SU-DHL-6 (cell line): ENCODE results near the gene CCNYL1.

Experiments used
- H2AFZ ChIP-seq: fragments of 200-600 bp; sonication (generic); 2 replicates; pipeline ENCODE4 v1.6.1; 2014; ENCODE audit warnings: low read depth, mild to moderate bottlenecking, moderate library complexity, mixed read lengths, antibody characterized with exemption, low read length; ENCODE audit not compliant: severe bottlenecking
- H3F3A ChIP-seq: fragments of 200-600 bp; shearing (Covaris generic); 2 replicates; pipeline ENCODE4 v1.6.0; 2016; ENCODE audit warnings: antibody characterized with exemption, mild to moderate bottlenecking; ENCODE audit not compliant: insufficient read depth
- H3K27ac ChIP-seq: fragments of 200-600 bp; sonication (generic); 2 replicates; pipeline ENCODE4 v1.5.1; 2016; ENCODE audit warnings: low read depth, mild to moderate bottlenecking, low read length, moderate library complexity, mixed read lengths
- H3K27me3 ChIP-seq: fragments of 200-600 bp; sonication (generic), shearing (Covaris generic); 2 replicates; pipeline ENCODE4 v1.6.0; 2014; ENCODE audit warnings: mild to moderate bottlenecking, low read length
- H3K36me3 ChIP-seq: fragments of 200-600 bp; sonication (generic); 2 replicates; pipeline ENCODE4 v1.6.1; 2014; ENCODE audit warnings: mild to moderate bottlenecking, low read length, mixed read lengths
- H3K4me2 ChIP-seq: fragments of 300-600, 200-600 bp; shearing (Covaris generic), sonication (generic); 2 replicates; pipeline ENCODE4 v1.6.0; 2014; ENCODE audit warnings: low read length, low read depth, mild to moderate bottlenecking; ENCODE audit not compliant: poor library complexity, severe bottlenecking
- H3K4me3 ChIP-seq: fragments of 200-600 bp; sonication (generic); 2 replicates; pipeline ENCODE4 v1.5.1; 2014; ENCODE audit warnings: antibody characterized with exemption, low read length, mild to moderate bottlenecking, mixed read lengths; ENCODE audit not compliant: insufficient read depth, poor library complexity, severe bottlenecking
- H3K79me2 ChIP-seq: fragments of 200-600 bp; sonication (generic); 2 replicates; pipeline ENCODE4 v1.6.1; 2014; ENCODE audit warnings: mild to moderate bottlenecking, low read length, moderate library complexity; ENCODE audit not compliant: insufficient read depth
- H3K9ac ChIP-seq: fragments of 200-600 bp; sonication (generic); 2 replicates; pipeline ENCODE4 v1.7.0; 2014; ENCODE audit warnings: mild to moderate bottlenecking, low read length
- H3K9me2 ChIP-seq: fragments of 200-600 bp; sonication (generic); replicated peaks from 2 replicates; pipeline ENCODE4 v1.6.1; 2014; ENCODE audit warnings: low read length; ENCODE audit not compliant: insufficient read depth
- H3K9me3 ChIP-seq: fragments of 200-600 bp; sonication (generic); 2 replicates; pipeline ENCODE4 v1.6.1; 2014; ENCODE audit warnings: low read length, mixed read lengths; ENCODE audit not compliant: insufficient read depth
- H4K20me1 ChIP-seq: fragments of 200-600 bp; sonication (generic); 2 replicates; pipeline ENCODE4 v1.6.1; 2014; ENCODE audit warnings: low read depth, mild to moderate bottlenecking, antibody characterized with exemption, low read length, moderate library complexity, mixed read lengths
- EZH2phosphoT487 ChIP-seq: fragments of 200-600 bp; sonication (generic), shearing (Covaris generic); conservative IDR thresholded peaks from 2 replicates; pipeline ENCODE4 v1.6.1; 2018; ENCODE audit warnings: mild to moderate bottlenecking, antibody characterized with exemption, low read length, moderate library complexity, mixed read lengths
- TF ChIP-seq, protein P1 (sequence below): fragments of 200-600 bp; sonication (generic); IDR thresholded peaks from one replicate; pipeline ENCODE4 v1.5.1; 2017; ENCODE audit warnings: antibody characterized with exemption, mild to moderate bottlenecking, low read length, moderate library complexity; ENCODE audit not compliant: insufficient read depth, poor library complexity, severe bottlenecking

The CCNYL1 gene

DNA sequence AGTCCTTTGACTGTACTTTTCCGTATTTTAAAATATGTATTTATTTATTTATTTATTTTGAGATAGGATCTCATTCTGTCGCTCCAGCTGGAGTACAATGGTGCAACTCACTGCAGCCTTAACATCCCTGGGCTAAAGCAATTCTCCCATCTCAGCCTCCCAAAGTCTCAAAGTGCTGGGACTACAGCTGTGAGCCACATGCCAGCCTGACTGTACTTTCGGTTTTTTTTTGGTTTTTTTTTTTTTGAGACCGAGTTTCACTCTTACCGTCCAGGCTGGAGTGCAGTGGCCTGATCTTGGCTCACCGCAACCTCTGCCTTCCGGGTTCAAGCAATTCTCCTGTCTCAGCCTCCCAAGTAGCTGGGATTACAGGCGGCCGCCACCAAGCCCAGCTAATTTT lies 28.9 kb upstream of the CCNYL1 start:
- Histone ChIP-seq H4K20me1 (no peaks in the 10 kb centered on the region), H3K27me3 (no peaks in the 10 kb centered on the region), H3K79me2 (no peaks in the 10 kb centered on the region), H3K4me2 (no peak overlapping the region), H3K9ac (no peak overlapping the region), H2AFZ (no peak overlapping the region), H3K27ac (no peak overlapping the region), H3K9me3 (no peaks in the 10 kb centered on the region), H3K9me2 (no peaks in the 10 kb centered on the region), H3K4me3 (no peak overlapping the region), H3K36me3 (no peaks in the 10 kb centered on the region), H3F3A (no peaks in the 10 kb centered on the region)
- TF ChIP-seq, protein P1, sequence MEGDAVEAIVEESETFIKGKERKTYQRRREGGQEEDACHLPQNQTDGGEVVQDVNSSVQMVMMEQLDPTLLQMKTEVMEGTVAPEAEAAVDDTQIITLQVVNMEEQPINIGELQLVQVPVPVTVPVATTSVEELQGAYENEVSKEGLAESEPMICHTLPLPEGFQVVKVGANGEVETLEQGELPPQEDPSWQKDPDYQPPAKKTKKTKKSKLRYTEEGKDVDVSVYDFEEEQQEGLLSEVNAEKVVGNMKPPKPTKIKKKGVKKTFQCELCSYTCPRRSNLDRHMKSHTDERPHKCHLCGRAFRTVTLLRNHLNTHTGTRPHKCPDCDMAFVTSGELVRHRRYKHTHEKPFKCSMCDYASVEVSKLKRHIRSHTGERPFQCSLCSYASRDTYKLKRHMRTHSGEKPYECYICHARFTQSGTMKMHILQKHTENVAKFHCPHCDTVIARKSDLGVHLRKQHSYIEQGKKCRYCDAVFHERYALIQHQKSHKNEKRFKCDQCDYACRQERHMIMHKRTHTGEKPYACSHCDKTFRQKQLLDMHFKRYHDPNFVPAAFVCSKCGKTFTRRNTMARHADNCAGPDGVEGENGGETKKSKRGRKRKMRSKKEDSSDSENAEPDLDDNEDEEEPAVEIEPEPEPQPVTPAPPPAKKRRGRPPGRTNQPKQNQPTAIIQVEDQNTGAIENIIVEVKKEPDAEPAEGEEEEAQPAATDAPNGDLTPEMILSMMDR, result no peak
- TF ChIP-seq EZH2phosphoT487, result no peak

DNA sequence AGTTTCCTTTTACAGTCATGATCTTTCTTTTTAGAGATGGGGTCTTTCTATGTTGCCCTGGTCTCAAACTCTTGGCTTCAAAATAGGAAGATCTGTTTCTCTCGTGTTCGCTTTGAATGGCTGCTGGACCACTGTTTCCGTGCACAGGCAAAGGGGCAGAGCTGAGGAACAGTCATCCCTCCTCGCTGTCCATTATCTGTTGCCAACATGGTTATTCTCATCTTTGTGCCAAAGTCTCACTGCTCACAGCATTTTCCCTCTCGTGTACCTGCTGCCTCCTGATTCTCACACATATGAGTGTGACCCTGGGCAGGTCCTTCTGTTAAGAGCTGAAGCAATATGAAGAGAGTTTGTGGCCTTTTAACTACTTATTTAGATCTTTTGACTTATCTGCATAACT lies 28.0 kb upstream of the CCNYL1 start:
- Histone ChIP-seq H3K9me3 (no peaks in the 10 kb centered on the region), H3K27me3 (no peaks in the 10 kb centered on the region), H2AFZ (no peak overlapping the region), H3K36me3 (no peaks in the 10 kb centered on the region), H4K20me1 (no peaks in the 10 kb centered on the region), H3K79me2 (no peaks in the 10 kb centered on the region), H3K4me2 (no peak overlapping the region), H3K4me3 (no peak overlapping the region), H3K9ac (no peak overlapping the region), H3K9me2 (no peaks in the 10 kb centered on the region), H3F3A (no peaks in the 10 kb centered on the region), H3K27ac (no peak overlapping the region)
- no peak for TF ChIP-seq EZH2phosphoT487
- TF ChIP-seq, protein P1, result no peak

DNA sequence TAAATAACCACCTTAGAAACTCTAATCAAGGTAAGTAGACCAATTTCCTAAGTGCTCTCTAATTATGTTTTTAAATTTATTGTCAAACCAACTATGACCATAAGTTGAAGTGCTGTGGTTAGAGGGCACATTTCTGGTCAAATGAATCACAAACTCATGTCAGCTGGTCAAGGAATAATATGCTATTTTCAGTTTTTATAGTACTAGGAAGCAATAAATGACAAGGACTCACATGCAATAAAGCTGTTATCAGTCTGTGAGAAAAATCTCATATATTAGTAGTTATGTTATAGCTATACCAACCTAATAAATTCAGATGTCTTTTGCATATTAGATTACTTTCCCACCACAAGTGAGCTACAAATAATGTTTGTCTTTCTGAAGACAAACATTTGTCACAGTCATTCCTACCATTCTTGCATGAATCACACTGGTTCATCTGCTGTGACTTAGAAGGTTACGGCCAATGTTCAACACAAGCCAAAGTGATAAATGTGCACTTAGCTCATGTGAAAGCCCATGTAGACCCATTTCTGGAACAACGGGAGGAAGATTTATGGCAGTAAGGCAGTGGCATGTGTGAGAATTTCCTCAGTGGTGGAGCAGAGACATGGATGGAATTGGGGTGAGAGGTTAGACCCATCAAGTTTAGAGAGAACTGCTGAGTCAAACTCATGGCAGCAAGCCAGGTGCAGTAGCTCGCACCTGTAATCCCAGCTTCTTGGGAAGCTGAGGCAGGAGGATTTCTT lies 27.4 kb upstream of the CCNYL1 start:
- Histone ChIP-seq H3K9me2 (no peaks in the 10 kb centered on the region), H2AFZ (no peak overlapping the region)

More for the DNA sequence above, 27.4 kb upstream of the CCNYL1 start:
- H3K4me2 ChIP-seq, result no peak overlapping the region
- H3K9ac ChIP-seq, result no peak overlapping the region
- no peaks in the 10 kb centered on the region for H3F3A ChIP-seq
- no peaks in the 10 kb centered on the region for H3K27me3 ChIP-seq
- no peak overlapping the region for H3K4me3 ChIP-seq
- H4K20me1 ChIP-seq, result no peaks in the 10 kb centered on the region
- no peaks in the 10 kb centered on the region for H3K36me3 ChIP-seq
- H3K9me3 ChIP-seq, result no peaks in the 10 kb centered on the region
- H3K27ac ChIP-seq, result no peak overlapping the region
- H3K79me2 ChIP-seq, result no peaks in the 10 kb centered on the region
- TF ChIP-seq EZH2phosphoT487, result no peak
- TF ChIP-seq, protein P1, result no peak
